ENCODE data around the gene C6orf62.
"Not testable (repeated sequence)": the region's sequence is repeated elsewhere in the genome, so short reads cannot be mapped to it uniquely, and the experiment has no call there.

C6orf62 gene

GRCh38 chr6:24662236-24662635 is 56.7 kb downstream of the C6orf62 start (continued):
- TF ChIP-seq ZNF830 (tag by site-specific recombination; IDR thresholded peaks at IDR 0.05; ENCODE audit: low read depth) (no peak), ATF2 (tag by site-specific recombination; IDR thresholded peaks at IDR 0.05; ENCODE audit: low read depth) (no peak), BCL6B (tag by site-specific recombination; IDR thresholded peaks at IDR 0.05) (no peak), ZNF488 (tag by site-specific recombination; IDR thresholded peaks at IDR 0.05) (no peak), ZNF701 (tag by site-specific recombination; IDR thresholded peaks at IDR 0.05) (no peak)

- CTCF ChIA-PET; H3K9me3 ChIP-seq (ENCODE audit: control insufficient read depth, insufficient read depth, low read depth, low read length); H3K4me1 ChIP-seq (ENCODE audit: control insufficient read depth, insufficient read depth, low read length); H3K27ac ChIP-seq (ENCODE audit: extremely low read depth, low read depth, low read length); H3K4me3 ChIP-seq (ENCODE audit: low read depth, low read length); POLR2A ChIA-PET: not testable (repeated sequence)
- peaks cover 14 to 45% of the 10 kb centered on the region in 2 experiments; a peak in 2 of 3 replicates for H3K36me3 ChIP-seq (ENCODE audit: control insufficient read depth in 2 of 2, insufficient read depth in 1 of 2, low read length in 2 of 2)
These were observed 57.2 kb downstream of the C6orf62 start for GRCh38 chr6:24661759-24662158.

GRCh38 chr6:24660105-24660504 is 58.8 kb downstream of the C6orf62 start:
- CTCF ChIA-PET, result no interaction called here
- Histone ChIP-seq H3K4me1 (ENCODE audit: control insufficient read depth, insufficient read depth, low read length) (no peaks in the 10 kb centered on the region), H3K27ac (ENCODE audit: extremely low read depth, low read depth, low read length) (no peak overlapping the region), H3K36me3 (ENCODE audit: control insufficient read depth in 2 of 2, insufficient read depth in 1 of 2, low read length in 2 of 2) (peaks cover 14 to 50% of the 10 kb centered on the region in 2 experiments; a peak in 2 of 3 replicates), H3K4me3 (ENCODE audit: low read depth, low read length) (no peak overlapping the region), H3K9me3 (ENCODE audit: control insufficient read depth, insufficient read depth, low read depth, low read length) (no peaks in the 10 kb centered on the region)
- TF ChIP-seq AEBP2 (tag by site-specific recombination; IDR thresholded peaks at IDR 0.05; ENCODE audit: borderline replicate concordance) (no peak), ZNF777 (tag by site-specific recombination; IDR thresholded peaks at IDR 0.05; ENCODE audit: borderline replicate concordance) (no peak), SP3 (tag by site-specific recombination; IDR thresholded peaks at IDR 0.05) (no peak)
- POLR2A ChIA-PET, result no interaction called here

- POLR2A ChIA-PET, result no interaction called here
- Histone ChIP-seq H3K4me1 (ENCODE audit: control insufficient read depth, insufficient read depth, low read length) (no peaks in the 10 kb centered on the region), H3K9me3 (ENCODE audit: control insufficient read depth, insufficient read depth, low read depth, low read length) (no peaks in the 10 kb centered on the region), H3K27ac (ENCODE audit: extremely low read depth, low read depth, low read length) (no peak overlapping the region), H3K36me3 (ENCODE audit: control insufficient read depth in 2 of 2, insufficient read depth in 1 of 2, low read length in 2 of 2) (peaks cover 20 to 44% of the 10 kb centered on the region in 2 experiments), H3K4me3 (ENCODE audit: low read depth, low read length) (no peak overlapping the region)
- CTCF ChIA-PET, result interaction anchor here (0.6 kb wide), 1 partner anchor 619 kb away, joined by 4 read pairs; no protein-coding TSS in a partner anchor
- TF ChIP-seq ZNF837 (tag by site-specific recombination; IDR thresholded peaks at IDR 0.05) (no peak), ZNF488 (tag by site-specific recombination; IDR thresholded peaks at IDR 0.05) (no peak), ZNF645 (tag by site-specific recombination; IDR thresholded peaks at IDR 0.05) (no peak), PATZ1 (tag by site-specific recombination; IDR thresholded peaks at IDR 0.05) (no peak), ZNF600 (tag by site-specific recombination; IDR thresholded peaks at IDR 0.05) (no peak), ZNF48 (tag by site-specific recombination; IDR thresholded peaks at IDR 0.05) (no peak), OSR2 (tag by site-specific recombination; IDR thresholded peaks at IDR 0.05) (no peak), HOXC10 (CRISPR knock-in tag; IDR thresholded peaks at IDR 0.05) (no peak), BCL6B (tag by site-specific recombination; IDR thresholded peaks at IDR 0.05) (no peak), ZNF10 (tag by site-specific recombination; IDR thresholded peaks at IDR 0.05) (no peak), ZNF555 (tag by site-specific recombination; conservative IDR thresholded peaks at IDR 0.05) (no peak), ZNF791 (tag by site-specific recombination; IDR thresholded peaks at IDR 0.05) (no peak), ZNF830 (tag by site-specific recombination; IDR thresholded peaks at IDR 0.05; ENCODE audit: low read depth) (no peak)
These were observed 59.4 kb downstream of the C6orf62 start for GRCh38 chr6:24659561-24659960.

All from HEK293 (cell line).